Upper lobe of left lung (tissue), 6 donors: ENCODE data around the gene SPTY2D1. TPM values are rescaled to one million over a fixed set of nuclear protein-coding genes. Genes with fewer than 3 reads are reported as not detected.

Experiments used
- ATAC-seq, 2 donors: fragments of 200-7000 bp; cut with Tn5 transposase; one replicate each; pipeline ENCODE4 v1.9.1; 2022; ENCODE audit warnings: mild to moderate bottlenecking in 2 of 2, moderate library complexity in 2 of 2; ENCODE audit not compliant: low FRiP score in 2 of 2
- DNase-seq, 2 donors: peaks; one replicate each; pipeline ENCODE4 v3.0.0-alpha.2; 2019 to 2020
- H3K27ac ChIP-seq, 4 donors: fragments of 200-600 bp; sonication (generic); one replicate each; pipeline ENCODE4 v1.5.1; 2016 to 2019
- H3K27me3 ChIP-seq, 4 donors: fragments of 200-600 bp; sonication (generic); one replicate each; pipeline ENCODE4 v1.5.1; 2017 to 2019
- H3K36me3 ChIP-seq, 4 donors: fragments of 200-600 bp; sonication (generic); one replicate each; pipeline ENCODE4 v1.5.1; 2016 to 2019
- H3K4me1 ChIP-seq, 4 donors: fragments of 200-600 bp; sonication (generic); one replicate each; pipeline ENCODE4 v1.5.1; 2018 to 2019
- H3K4me3 ChIP-seq, 4 donors: fragments of 200-600 bp; sonication (generic); one replicate each; pipeline ENCODE4 v1.5.1; 2017 to 2019; ENCODE audit warnings: mild to moderate bottlenecking in 2 of 4, moderate library complexity in 1 of 4
- H3K9me3 ChIP-seq, 4 donors: fragments of 200-600 bp; sonication (generic); one replicate each; pipeline ENCODE4 v1.5.1; 2018 to 2019
- CTCF ChIP-seq, 6 experiments: fragments of 450-650 bp in 4 of 6; fragments of 200-600 bp in 2 of 6; sonication (generic) in 2 of 6; IDR thresholded peaks; one replicate each; pipeline ENCODE4 v1.5.1; 2016 to 2019; ENCODE audit warnings: antibody characterized with exemption in 6 of 6
- EP300 ChIP-seq, 4 donors: sonication (generic); formaldehyde crosslinking; IDR thresholded peaks; one replicate each; pipeline ENCODE4 v1.5.1; 2017; ENCODE audit warnings: antibody characterized with exemption in 4 of 4, control low read depth in 2 of 4
- POLR2A ChIP-seq, 4 donors: fragments of 450-650 bp; IDR thresholded peaks; one replicate each; pipeline ENCODE4 v1.5.1; 2016 to 2017; ENCODE audit warnings: antibody characterized with exemption in 4 of 4, mild to moderate bottlenecking in 2 of 4
- POLR2AphosphoS5 ChIP-seq, 2 donors: sonication (generic); formaldehyde crosslinking; IDR thresholded peaks; one replicate each; pipeline ENCODE4 v1.5.1; 2017; ENCODE audit warnings: antibody characterized with exemption in 2 of 2
- WGBS, 2 donors: methylation state at CpG; one replicate each; pipeline ENCODE4 v1.1.5; 2017 to 2018; 5-methylcytosine and 5-hydroxymethylcytosine counted together
- total RNA-seq, 6 donors: library from RNA; depleted of rRNA in 4 of 6; stranded (reverse); fragments of >200 nt in 4 of 6; gene quantifications; one replicate each; pipeline versions ENCODE4 v1.1.0 to v1.2.1, GENCODE V29; 2016 to 2021
- donor health status: DM: no; HTN: no; CAD: no; lungs with moderate emphysema.
- donor health status: DM: no; HTN: yes; CAD: no; lungs with severe emphysema.

SPTY2D1 gene
- total RNA-seq, 6 donors from 2014 or later = 10.0 to 25.5 (median 18.6) TPM

GRCh38 chr11:18617688-18618341, 16.3 kb downstream of the SPTY2D1 start:
- H3K27me3 ChIP-seq = no peaks in the 10 kb centered on the region
- peaks cover 13 to 22% (median 16%) of the 10 kb centered on the region in 4 donors for H3K4me1 ChIP-seq
- TF ChIP-seq POLR2A (IDR thresholded peaks at IDR 0.05) = no peak
- TF ChIP-seq EP300 (IDR thresholded peaks at IDR 0.05) = no peak
- TF ChIP-seq CTCF (IDR thresholded peaks at IDR 0.05) = no peak
- TF ChIP-seq POLR2AphosphoS5 (IDR thresholded peaks at IDR 0.05) = no peak
- H3K4me3 ChIP-seq = no peak overlapping the region
- H3K27ac ChIP-seq = peak overlapping the region in 2 of 4 donors; percentile 15 to 23
- H3K9me3 ChIP-seq = no peaks in the 10 kb centered on the region
- 67 to 73% methylated on average over 10 of the region's 10 CpGs for WGBS, 2 donors
- DNase-seq (no peak), ATAC-seq (no peak)
- peaks cover 10 to 33% (median 26%) of the 10 kb centered on the region in 4 donors for H3K36me3 ChIP-seq

- ATAC-seq (no peak), DNase-seq (no peak)
- Histone ChIP-seq H3K9me3 (no peaks in the 10 kb centered on the region), H3K27me3 (no peaks in the 10 kb centered on the region), H3K4me1 (peaks cover 13 to 22% (median 16%) of the 10 kb centered on the region in 4 donors), H3K27ac (no peak overlapping the region), H3K36me3 (peaks cover 11 to 50% (median 34%) of the 10 kb centered on the region in 4 donors), H3K4me3 (no peak overlapping the region)
- WGBS, 2 donors = 80 to 86% methylated on average over 11 of the region's 11 CpGs
- TF ChIP-seq EP300 (IDR thresholded peaks at IDR 0.05) = no peak
- no peak for TF ChIP-seq POLR2AphosphoS5 (IDR thresholded peaks at IDR 0.05)
Observed at GRCh38 chr11:18615628-18616392, 18.3 kb downstream of the SPTY2D1 start.

GRCh38 chr11:18614667-18615066, 19.5 kb downstream of the SPTY2D1 start:
- no peak overlapping the region for H3K4me3 ChIP-seq
- DNase-seq (peak in 1 of 2 donors; percentile 71), ATAC-seq (no peak)
- no peak overlapping the region for H3K27ac ChIP-seq
- peaks cover 12 to 62% (median 43%) of the 10 kb centered on the region in 4 donors for H3K36me3 ChIP-seq
- no peaks in the 10 kb centered on the region for H3K9me3 ChIP-seq
- no peak for TF ChIP-seq POLR2A (IDR thresholded peaks at IDR 0.05)
- no peak for TF ChIP-seq POLR2AphosphoS5 (IDR thresholded peaks at IDR 0.05)
- TF ChIP-seq CTCF (IDR thresholded peaks at IDR 0.05) = no peak
- no peak for TF ChIP-seq EP300 (IDR thresholded peaks at IDR 0.05)
- WGBS, 2 donors = 93 to 94% methylated on average over 2 to 10 of the region's 10 CpGs
- H3K27me3 ChIP-seq = no peaks in the 10 kb centered on the region
- H3K4me1 ChIP-seq = peaks cover 13 to 22% (median 16%) of the 10 kb centered on the region in 4 donors

DNA sequence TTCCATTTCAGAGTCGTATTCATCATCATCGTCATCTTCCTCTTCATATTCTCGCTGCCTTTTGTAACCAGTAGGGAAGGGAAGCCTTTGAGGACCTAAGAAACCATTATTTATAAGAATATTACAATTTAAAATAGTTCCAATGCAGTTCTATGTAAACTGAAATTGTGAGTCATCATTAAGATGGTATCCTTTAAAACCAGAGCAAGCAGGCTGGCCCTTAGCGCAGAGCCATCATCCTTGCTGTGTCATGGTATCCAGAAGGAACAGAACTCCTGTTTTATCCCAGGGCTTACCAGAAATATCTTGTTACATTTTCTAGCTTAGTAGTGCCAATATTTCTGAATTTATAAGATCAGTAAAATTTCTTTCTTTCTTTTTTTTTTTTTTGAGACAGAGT, 21.7 kb downstream of the SPTY2D1 start:
- Histone ChIP-seq H3K4me1 (peaks cover 0 to 3% (median 0%) of the 10 kb centered on the region in 4 donors), H3K27ac (no peak overlapping the region), H3K36me3 (peaks cover 18 to 81% (median 50%) of the 10 kb centered on the region in 4 donors), H3K9me3 (no peaks in the 10 kb centered on the region), H3K4me3 (no peak overlapping the region), H3K27me3 (no peaks in the 10 kb centered on the region)
- WGBS, 2 donors = 96% methylated on average over 4 of the region's 4 CpGs
- DNase-seq (no peak), ATAC-seq (no peak)
- TF ChIP-seq POLR2A (IDR thresholded peaks at IDR 0.05) (no peak), EP300 (IDR thresholded peaks at IDR 0.05) (no peak), CTCF (IDR thresholded peaks at IDR 0.05) (no peak), POLR2AphosphoS5 (IDR thresholded peaks at IDR 0.05) (no peak)

DNA sequence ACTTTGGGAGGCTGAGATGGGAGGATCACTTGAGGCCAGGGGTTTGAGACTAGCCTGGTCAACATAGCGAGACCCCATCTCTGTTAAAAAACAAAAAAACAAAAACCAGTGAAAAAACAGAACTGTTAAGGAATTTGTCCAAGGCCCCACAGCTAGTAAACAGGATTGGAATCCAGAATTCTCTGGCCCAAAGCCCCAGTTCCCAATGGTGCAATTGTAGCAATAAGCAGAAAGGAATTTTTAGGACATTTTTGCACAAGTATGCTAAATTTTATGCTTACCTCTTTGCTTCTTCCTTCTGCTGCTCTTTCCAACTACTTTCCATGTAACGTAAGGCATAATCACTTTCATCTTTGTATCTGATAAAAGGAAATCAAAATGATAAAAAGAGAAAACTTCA, 22.9 kb downstream of the SPTY2D1 start:
- WGBS, 2 donors = 86 to 95% methylated on average over 2 of the region's 2 CpGs
- Histone ChIP-seq H3K4me1 (no peaks in the 10 kb centered on the region), H3K4me3 (no peak overlapping the region), H3K9me3 (no peaks in the 10 kb centered on the region), H3K36me3 (peaks cover 18 to 90% (median 50%) of the 10 kb centered on the region in 4 donors), H3K27me3 (no peaks in the 10 kb centered on the region), H3K27ac (no peak overlapping the region)
- no peak for ATAC-seq
- DNase-seq = no peak
- TF ChIP-seq CTCF (IDR thresholded peaks at IDR 0.05) = no peak
- no peak for TF ChIP-seq POLR2AphosphoS5 (IDR thresholded peaks at IDR 0.05)
- TF ChIP-seq EP300 (IDR thresholded peaks at IDR 0.05) = no peak
- no peak for TF ChIP-seq POLR2A (IDR thresholded peaks at IDR 0.05)
